H1 (cell line): ENCODE data around the gene TARS3. TPM values are rescaled to one million over a fixed set of nuclear protein-coding genes. Genes with fewer than 3 reads are reported as not detected.

Source experiments
- SUZ12 ChIP-seq: fragments of 200-600 bp; sonication (generic); IDR thresholded peaks from 2 replicates; pipeline ENCODE4 v1.6.1; 2012; ENCODE audit warnings: mild to moderate bottlenecking, inconsistent platforms, low read length, moderate library complexity, mixed read lengths
- YY1 ChIP-seq: IDR thresholded peaks from 2 replicates; pipeline ENCODE4 v1.6.1; 2011; ENCODE audit warnings: low read depth, mild to moderate bottlenecking, low read length
- polyA plus RNA-seq, 7 experiments: library from polyadenylated mRNA; depleted of rRNA in 3 of 7; stranded (reverse) in 5 of 7; unstranded in 2 of 7; fragments of >200 nt in 5 of 7; fragments of 200-250 nt in 2 of 7; gene quantifications; 1 replicate in 5 of 7; 2 replicates in 1 of 7; 4 replicates in 1 of 7; pipeline versions ENCODE4 v1.2.1 to v1.2.3, GENCODE V29; 2011 to 2013; ENCODE audit warnings: missing spikeins in 2 of 7, mixed read lengths in 2 of 7
- total RNA-seq: library from RNA; stranded (reverse); fragmentation: NEBNext Ultra II Directional; extraction: Animal tissue kit (Norgen Biotek cat#: 25700); gene quantifications from 2 replicates; pipeline ENCODE4 v1.2.1, GENCODE V29; 2021

The TARS3 gene
- total and polyA plus RNA-seq, 2 of the 8 experiments (the other 6 are each of a cell fraction or from before 2014, with no cell fraction given): 2.1 to 13.9 TPM

GRCh38 chr15:101732772-101733171, 8.5 kb upstream of the TARS3 start (continued):
- TF ChIP-seq SUZ12 (no peak), YY1 (no peak)
